ENCODE results near the gene PTPN14.

- TF ChIP-seq CTCF (IDR thresholded peaks at IDR 0.05) (no peak), CREB1 (CRISPR knock-in tag; IDR thresholded peaks at IDR 0.05) (no peak), SMAD3 (CRISPR knock-in tag; IDR thresholded peaks at IDR 0.05; ENCODE audit: borderline replicate concordance) (no peak), USF1 (CRISPR knock-in tag; IDR thresholded peaks at IDR 0.05) (no peak), TP53 (CRISPR knock-in tag; IDR thresholded peaks at IDR 0.05) (no peak), NR3C1 (CRISPR knock-in tag; conservative IDR thresholded peaks at IDR 0.05; ENCODE audit: low read depth) (no peak)
- TF ChIP-seq, protein P1, sequence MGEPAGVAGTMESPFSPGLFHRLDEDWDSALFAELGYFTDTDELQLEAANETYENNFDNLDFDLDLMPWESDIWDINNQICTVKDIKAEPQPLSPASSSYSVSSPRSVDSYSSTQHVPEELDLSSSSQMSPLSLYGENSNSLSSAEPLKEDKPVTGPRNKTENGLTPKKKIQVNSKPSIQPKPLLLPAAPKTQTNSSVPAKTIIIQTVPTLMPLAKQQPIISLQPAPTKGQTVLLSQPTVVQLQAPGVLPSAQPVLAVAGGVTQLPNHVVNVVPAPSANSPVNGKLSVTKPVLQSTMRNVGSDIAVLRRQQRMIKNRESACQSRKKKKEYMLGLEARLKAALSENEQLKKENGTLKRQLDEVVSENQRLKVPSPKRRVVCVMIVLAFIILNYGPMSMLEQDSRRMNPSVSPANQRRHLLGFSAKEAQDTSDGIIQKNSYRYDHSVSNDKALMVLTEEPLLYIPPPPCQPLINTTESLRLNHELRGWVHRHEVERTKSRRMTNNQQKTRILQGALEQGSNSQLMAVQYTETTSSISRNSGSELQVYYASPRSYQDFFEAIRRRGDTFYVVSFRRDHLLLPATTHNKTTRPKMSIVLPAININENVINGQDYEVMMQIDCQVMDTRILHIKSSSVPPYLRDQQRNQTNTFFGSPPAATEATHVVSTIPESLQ (CRISPR knock-in tag; IDR thresholded peaks at IDR 0.05) = no peak
- TF ChIP-seq, protein P2, sequence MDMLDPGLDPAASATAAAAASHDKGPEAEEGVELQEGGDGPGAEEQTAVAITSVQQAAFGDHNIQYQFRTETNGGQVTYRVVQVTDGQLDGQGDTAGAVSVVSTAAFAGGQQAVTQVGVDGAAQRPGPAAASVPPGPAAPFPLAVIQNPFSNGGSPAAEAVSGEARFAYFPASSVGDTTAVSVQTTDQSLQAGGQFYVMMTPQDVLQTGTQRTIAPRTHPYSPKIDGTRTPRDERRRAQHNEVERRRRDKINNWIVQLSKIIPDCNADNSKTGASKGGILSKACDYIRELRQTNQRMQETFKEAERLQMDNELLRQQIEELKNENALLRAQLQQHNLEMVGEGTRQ (CRISPR knock-in tag; IDR thresholded peaks at IDR 0.05) = no peak
- TF ChIP-seq, protein P3, sequence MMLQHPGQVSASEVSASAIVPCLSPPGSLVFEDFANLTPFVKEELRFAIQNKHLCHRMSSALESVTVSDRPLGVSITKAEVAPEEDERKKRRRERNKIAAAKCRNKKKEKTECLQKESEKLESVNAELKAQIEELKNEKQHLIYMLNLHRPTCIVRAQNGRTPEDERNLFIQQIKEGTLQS (CRISPR knock-in tag; conservative IDR thresholded peaks at IDR 0.05) = no peak
These were observed 19.9 kb upstream of the PTPN14 start for GRCh38 chr1:214571281-214571680.
